Stimulated activated CD4-positive, alpha-beta T cell treated with anti-CD3 and anti-CD28 coated beads, Interleukin-12 subunit alpha, Interleukin-12 subunit beta, amount 100 ng/mL, for 24 hours (primary cell): Measurements from ENCODE around the gene DCK.

Source experiments
- DNase-seq, 2 experiments: peaks; one replicate each; pipeline ENCODE4 v3.0.0-alpha.2; 2020; ENCODE audit warnings: low read depth in 2 of 2

Gene DCK

DNA sequence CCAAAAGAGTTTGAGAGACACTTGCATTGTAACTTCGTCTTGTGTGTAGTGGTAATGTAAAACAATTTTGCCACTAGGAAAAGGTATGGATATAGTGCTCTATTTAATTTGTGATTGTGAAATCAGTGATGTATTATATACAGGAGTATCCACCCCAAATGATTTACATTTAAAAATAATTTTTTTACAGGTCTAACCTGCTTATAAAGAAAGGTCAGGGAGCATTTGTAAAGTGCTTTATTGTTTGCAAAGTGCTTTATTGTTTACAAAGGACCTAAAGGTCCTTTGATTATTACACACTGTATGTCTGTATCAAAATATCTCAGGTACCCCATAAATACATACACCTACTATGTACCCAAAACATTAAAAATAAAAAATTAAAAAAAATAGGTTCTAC, 70.3 kb downstream of the DCK start:
- no peak for DNase-seq

DNA sequence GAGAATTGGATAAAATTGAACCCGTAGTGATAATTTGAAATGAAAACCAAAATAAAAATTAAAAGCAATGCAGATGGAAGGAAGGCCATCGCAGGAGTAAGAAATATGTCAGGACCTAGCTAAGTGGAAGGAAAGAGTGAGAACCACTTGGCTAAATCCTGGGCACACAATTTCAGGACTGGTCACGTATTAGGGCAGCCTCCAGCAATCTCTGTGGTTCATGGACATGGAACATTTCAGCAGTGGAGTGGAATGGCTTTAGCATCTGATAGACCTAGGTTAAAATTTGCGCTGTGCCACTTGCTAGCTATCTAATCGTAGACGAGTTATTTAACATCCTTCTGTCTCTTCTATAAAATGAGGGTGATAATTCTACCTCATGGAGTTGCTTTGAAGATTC, 71.1 kb downstream of the DCK start:
- DNase-seq, result no peak

DNA sequence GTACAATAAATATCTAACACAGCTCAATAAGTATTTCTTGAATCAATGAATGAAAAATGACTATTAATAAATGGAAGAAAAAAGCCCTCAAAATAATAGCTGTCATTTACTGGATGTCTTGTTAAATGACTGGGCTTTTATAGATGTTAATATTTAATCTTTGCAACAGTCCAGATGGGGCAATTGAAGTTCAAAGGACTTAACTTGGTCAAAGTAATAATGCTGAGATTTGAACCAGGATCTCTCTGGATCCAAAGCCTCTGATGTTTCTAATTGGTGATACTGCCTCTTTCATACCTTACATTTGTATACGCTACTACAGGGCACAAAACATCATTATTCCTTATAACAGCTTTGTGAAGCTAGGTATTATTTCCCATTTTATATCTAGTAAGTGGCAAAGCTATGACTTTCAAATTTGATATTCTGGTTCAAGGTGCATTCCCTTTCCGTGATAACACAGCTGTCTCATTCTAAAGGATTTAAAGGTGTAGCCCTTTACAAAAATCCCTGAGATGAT, 72.6 kb downstream of the DCK start:
- DNase-seq, result no peak

DNA sequence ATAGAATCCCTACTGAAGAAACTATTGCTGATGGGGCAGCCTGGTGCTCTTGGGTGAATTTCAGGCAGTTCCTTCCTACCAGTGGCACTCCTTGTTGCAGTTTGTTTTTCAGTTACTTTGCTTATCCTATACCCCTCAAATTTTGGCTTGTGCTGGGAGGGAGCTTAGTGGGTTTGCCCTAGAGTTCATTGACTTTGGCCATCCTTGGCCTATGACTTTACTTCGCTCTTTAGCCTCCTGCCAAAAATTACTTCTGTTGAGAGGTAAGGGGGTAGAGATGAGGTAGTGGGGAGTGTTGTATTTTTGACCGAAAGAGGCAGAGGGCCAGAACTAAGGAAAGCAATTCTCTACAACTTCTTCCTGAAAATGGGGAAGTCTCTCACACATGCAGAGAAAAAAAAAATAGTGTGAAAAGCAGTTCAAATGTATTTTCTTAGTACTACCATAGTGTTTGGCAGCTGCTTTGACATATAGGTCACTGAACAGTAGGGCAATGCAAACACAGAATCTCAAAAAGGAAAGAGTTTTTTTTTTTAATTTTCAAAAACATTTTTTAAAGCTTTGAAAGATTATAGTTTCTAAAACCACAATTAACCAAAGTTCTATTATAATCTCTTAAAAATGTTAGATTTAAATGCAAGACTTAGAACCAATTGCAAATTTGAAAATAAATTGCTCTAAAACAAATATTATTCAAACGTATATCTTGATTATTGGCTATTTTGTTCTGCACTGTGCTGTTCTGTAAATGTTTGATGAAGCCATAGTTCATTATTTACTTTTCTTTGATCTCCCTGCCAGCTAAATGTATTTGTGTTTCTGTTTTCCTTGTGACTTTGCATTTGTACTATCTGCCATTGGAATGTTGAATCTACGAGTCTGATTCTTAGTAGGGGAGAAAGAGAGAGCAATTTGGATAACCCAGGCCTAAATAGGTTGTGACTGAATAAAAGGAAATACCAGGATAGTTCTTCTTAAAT, 73.6 kb downstream of the DCK start:
- DNase-seq, result no peak

DNA sequence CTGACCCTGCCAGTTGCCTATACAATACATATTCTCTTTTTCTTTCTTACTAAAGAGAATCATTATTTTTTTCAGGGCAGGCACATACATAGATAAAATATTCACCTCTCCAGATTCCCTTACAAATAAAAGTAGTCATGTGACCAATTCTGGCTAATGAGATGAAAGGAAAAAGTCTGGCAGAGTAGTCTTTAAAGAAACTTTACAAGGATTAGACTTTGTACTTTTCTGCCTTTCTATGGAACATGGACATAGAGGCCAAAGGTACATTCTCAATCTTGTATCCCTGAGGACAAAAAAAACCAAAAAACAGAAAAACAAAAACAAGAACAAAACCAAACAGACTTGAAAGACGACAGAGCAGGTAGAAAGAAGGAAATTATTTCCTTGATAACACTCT, 75.6 kb downstream of the DCK start:
- no peak for DNase-seq

- DNase-seq, result no peak
Observed at GRCh38 chr4:71070015-71070414, 76.6 kb downstream of the DCK start.

DNA sequence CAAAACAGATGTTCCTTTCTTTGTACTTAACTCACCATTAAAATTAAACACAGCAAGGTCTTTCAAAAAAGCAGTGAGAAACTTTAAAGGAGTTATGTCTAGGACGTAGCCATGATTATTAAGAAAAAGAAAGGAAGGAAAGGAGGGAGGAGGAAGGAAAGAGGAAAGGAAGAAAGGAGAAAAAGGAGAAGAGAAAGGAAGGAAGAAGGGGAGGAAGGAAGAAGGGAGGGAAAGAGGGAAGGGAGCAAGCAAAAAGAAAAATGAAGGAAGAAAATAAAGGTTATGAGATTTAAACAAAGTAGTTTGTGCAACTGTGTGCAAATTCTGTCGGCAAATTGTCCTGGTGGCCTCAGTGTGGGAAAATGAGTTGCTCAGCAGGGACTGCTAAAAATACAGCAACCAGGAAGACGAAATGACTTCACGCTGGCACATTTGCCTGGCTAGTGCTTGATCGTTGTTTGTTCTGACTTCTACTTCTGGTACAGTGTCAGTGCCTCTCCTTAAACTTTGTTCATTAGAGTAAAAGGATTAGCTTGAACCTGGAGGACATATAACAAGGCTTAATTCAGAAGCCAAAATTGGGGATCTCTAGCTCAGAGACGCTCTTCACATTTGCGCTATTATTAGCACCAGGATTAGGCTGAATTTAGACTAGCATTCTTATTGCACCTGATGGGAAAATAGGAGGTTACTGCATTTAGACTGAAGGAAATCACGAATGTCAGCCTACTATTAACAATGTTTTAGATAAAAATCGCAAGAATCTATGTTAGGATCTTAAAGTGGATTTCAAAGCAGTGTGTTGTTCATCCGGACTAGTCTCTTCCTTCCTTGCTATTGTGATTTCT, 81.2 kb downstream of the DCK start:
- no peak for DNase-seq
